Measurements from ENCODE around the gene SPNS1.

SPNS1 gene

DNA sequence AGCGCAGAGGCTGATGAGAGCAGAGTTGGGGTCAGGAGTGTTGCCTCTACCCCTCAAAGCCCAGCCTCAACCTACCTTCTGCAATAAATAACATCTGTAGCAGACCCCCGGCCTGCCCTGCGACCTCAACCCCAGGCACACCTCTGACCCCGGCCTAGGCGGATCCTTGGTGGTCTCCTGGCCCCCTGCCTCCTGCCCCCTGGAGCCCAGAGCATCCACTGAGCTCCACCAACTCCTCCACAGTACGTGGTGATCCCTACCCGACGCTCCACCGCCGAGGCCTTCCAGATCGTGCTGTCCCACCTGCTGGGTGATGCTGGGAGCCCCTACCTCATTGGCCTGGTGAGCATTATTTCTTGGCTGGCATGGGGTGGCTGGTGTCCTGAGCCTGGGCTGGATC, 8.4 kb downstream of the SPNS1 start:
- no peaks in the 10 kb centered on the region for H3K9me2 ChIP-seq (ENCODE audit: low read depth, low read length)
- H3K4me3 ChIP-seq (ENCODE audit: low read depth, low read length, poor library complexity, severe bottlenecking), result no peak overlapping the region
- H3K4me2 ChIP-seq (ENCODE audit: low read length), result no peak overlapping the region
- no peaks in the 10 kb centered on the region for H4K20me1 ChIP-seq (ENCODE audit: insufficient read depth, low read length)
- H3F3A ChIP-seq (ENCODE audit: insufficient read depth, low read length), result no peaks in the 10 kb centered on the region
- no peaks in the 10 kb centered on the region for H3K27me3 ChIP-seq (ENCODE audit: insufficient read depth, low read length)
- no peak overlapping the region for H2AFZ ChIP-seq (ENCODE audit: low read length)
- peaks cover 12% of the 10 kb centered on the region for H3K4me1 ChIP-seq (ENCODE audit: insufficient read depth, low read length, severe bottlenecking)
- H3K9me3 ChIP-seq (ENCODE audit: low read length), result 0 out of 2 replicates have a peak, but pooled peaks cover 3% of the 10 kb centered on the region
- H3K79me2 ChIP-seq (ENCODE audit: insufficient read depth, low read length), result no peaks in the 10 kb centered on the region
- H3K27ac ChIP-seq (ENCODE audit: low read depth, low read length, poor library complexity, severe bottlenecking), result no peak overlapping the region
- H3K9ac ChIP-seq (ENCODE audit: low read length), result no peak overlapping the region
- H3K36me3 ChIP-seq (ENCODE audit: insufficient read depth, low read length), result peaks cover 7% of the 10 kb centered on the region
- TF ChIP-seq, protein P1, sequence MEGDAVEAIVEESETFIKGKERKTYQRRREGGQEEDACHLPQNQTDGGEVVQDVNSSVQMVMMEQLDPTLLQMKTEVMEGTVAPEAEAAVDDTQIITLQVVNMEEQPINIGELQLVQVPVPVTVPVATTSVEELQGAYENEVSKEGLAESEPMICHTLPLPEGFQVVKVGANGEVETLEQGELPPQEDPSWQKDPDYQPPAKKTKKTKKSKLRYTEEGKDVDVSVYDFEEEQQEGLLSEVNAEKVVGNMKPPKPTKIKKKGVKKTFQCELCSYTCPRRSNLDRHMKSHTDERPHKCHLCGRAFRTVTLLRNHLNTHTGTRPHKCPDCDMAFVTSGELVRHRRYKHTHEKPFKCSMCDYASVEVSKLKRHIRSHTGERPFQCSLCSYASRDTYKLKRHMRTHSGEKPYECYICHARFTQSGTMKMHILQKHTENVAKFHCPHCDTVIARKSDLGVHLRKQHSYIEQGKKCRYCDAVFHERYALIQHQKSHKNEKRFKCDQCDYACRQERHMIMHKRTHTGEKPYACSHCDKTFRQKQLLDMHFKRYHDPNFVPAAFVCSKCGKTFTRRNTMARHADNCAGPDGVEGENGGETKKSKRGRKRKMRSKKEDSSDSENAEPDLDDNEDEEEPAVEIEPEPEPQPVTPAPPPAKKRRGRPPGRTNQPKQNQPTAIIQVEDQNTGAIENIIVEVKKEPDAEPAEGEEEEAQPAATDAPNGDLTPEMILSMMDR (IDR thresholded peaks at IDR 0.05; ENCODE audit: low read length), result no peak

DNA sequence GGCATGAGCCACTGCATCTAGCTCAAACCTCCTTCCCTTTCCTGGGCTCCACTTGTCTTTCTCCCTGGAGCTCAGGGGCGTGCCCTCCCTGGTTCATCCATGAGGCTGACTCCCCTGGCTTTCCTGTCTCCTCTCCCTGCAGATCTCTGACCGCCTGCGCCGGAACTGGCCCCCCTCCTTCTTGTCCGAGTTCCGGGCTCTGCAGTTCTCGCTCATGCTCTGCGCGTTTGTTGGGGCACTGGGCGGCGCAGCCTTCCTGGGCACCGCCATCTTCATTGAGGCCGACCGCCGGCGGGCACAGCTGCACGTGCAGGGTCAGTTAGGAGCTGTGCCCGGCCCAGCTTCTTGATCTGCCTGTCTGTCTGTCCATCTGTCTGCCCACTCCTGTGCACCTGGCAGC, 9.1 kb downstream of the SPNS1 start:
- no peak overlapping the region for H3K4me2 ChIP-seq (ENCODE audit: low read length)
- H4K20me1 ChIP-seq (ENCODE audit: insufficient read depth, low read length), result no peaks in the 10 kb centered on the region
- H3K9ac ChIP-seq (ENCODE audit: low read length), result no peak overlapping the region
- no peak overlapping the region for H3K27ac ChIP-seq (ENCODE audit: low read depth, low read length, poor library complexity, severe bottlenecking)
- peaks cover 12% of the 10 kb centered on the region for H3K4me1 ChIP-seq (ENCODE audit: insufficient read depth, low read length, severe bottlenecking)
- TF ChIP-seq, protein P1 (IDR thresholded peaks at IDR 0.05; ENCODE audit: low read length), result no peak
- TF ChIP-seq EZH2 (IDR thresholded peaks at IDR 0.05; ENCODE audit: borderline replicate concordance, low read length), result no peak
- H3K4me3 ChIP-seq (ENCODE audit: low read depth, low read length, poor library complexity, severe bottlenecking), result no peak overlapping the region
- H3K9me2 ChIP-seq (ENCODE audit: low read depth, low read length), result no peaks in the 10 kb centered on the region
- H2AFZ ChIP-seq (ENCODE audit: low read length), result no peak overlapping the region
- no peaks in the 10 kb centered on the region for H3K79me2 ChIP-seq (ENCODE audit: insufficient read depth, low read length)
- no peaks in the 10 kb centered on the region for H3K27me3 ChIP-seq (ENCODE audit: insufficient read depth, low read length)
- H3K9me3 ChIP-seq (ENCODE audit: low read length), result 0 out of 2 replicates have a peak, but pooled peaks cover 3% of the 10 kb centered on the region
- no peaks in the 10 kb centered on the region for H3F3A ChIP-seq (ENCODE audit: insufficient read depth, low read length)
- peaks cover 7% of the 10 kb centered on the region for H3K36me3 ChIP-seq (ENCODE audit: insufficient read depth, low read length)

DNA sequence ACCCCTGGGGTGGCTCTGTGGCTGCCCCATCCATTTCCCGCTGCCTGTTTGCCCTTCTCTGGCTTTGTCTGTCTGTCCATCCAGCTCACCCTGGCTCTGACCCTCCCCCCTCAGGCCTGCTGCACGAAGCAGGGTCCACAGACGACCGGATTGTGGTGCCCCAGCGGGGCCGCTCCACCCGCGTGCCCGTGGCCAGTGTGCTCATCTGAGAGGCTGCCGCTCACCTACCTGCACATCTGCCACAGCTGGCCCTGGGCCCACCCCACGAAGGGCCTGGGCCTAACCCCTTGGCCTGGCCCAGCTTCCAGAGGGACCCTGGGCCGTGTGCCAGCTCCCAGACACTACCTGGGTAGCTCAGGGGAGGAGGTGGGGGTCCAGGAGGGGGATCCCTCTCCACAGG, 9.5 kb downstream of the SPNS1 start:
- Histone ChIP-seq H3F3A (ENCODE audit: insufficient read depth, low read length) (no peaks in the 10 kb centered on the region), H3K27me3 (ENCODE audit: insufficient read depth, low read length) (no peaks in the 10 kb centered on the region), H2AFZ (ENCODE audit: low read length) (no peak overlapping the region), H3K9me3 (ENCODE audit: low read length) (0 out of 2 replicates have a peak, but pooled peaks cover 3% of the 10 kb centered on the region), H3K4me1 (ENCODE audit: insufficient read depth, low read length, severe bottlenecking) (peaks cover 12% of the 10 kb centered on the region), H3K79me2 (ENCODE audit: insufficient read depth, low read length) (no peaks in the 10 kb centered on the region), H3K36me3 (ENCODE audit: insufficient read depth, low read length) (peaks cover 7% of the 10 kb centered on the region), H3K9ac (ENCODE audit: low read length) (no peak overlapping the region), H4K20me1 (ENCODE audit: insufficient read depth, low read length) (no peaks in the 10 kb centered on the region), H3K27ac (ENCODE audit: low read depth, low read length, poor library complexity, severe bottlenecking) (no peak overlapping the region), H3K9me2 (ENCODE audit: low read depth, low read length) (no peaks in the 10 kb centered on the region), H3K4me2 (ENCODE audit: low read length) (peak overlapping the region; percentile 63; the same call in 1 of the 2 replicates), H3K4me3 (ENCODE audit: low read depth, low read length, poor library complexity, severe bottlenecking) (no peak overlapping the region)
- TF ChIP-seq, protein P1 (IDR thresholded peaks at IDR 0.05; ENCODE audit: low read length), result no peak
- no peak for TF ChIP-seq EZH2 (IDR thresholded peaks at IDR 0.05; ENCODE audit: borderline replicate concordance, low read length)
